Measurements from ENCODE around the gene ZBTB24. TPM values are rescaled to one million over a fixed set of nuclear protein-coding genes. Genes with fewer than 3 reads are reported as not detected.

ZBTB24 gene
- total and polyA plus RNA-seq, 2 of the 13 experiments (the other 11 are each of a cell fraction or from before 2014, with no cell fraction given), result 1.5 to 6.2 TPM

DNA sequence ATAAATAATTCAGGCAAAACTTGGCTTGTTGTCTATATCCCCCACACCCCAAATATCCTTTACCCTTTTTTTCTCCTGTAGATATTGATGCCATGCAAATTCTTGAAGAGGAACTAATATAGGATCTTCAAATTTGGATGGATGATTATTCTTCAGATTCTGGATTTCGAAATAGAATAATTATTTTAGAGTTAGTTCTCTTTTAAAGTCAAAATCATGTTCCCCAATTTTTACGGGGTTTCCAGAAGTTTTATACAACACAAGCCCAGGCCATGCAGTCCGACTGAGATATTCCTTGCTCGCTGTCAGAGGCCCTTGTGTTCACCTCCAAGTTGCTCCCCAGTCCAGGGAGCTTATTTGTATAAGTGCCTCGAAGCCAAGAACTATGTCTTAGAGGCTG is 47.0 kb downstream of the ZBTB24 start:
- intact Hi-C loops (cut with micrococcal nuclease; ENCODE audit: unreplicated experiment), result no loop called here
- CTCF ChIA-PET (ENCODE audit: low intra/inter-chr PET ratio, low total read pairs), result no interaction called here
- no peak for ATAC-seq
- no peak for TF ChIP-seq SIX1 (CRISPR knock-in tag; IDR thresholded peaks at IDR 0.05; ENCODE audit: borderline replicate concordance)
- TF ChIP-seq EEA1 (CRISPR knock-in tag; IDR thresholded peaks at IDR 0.05; ENCODE audit: borderline replicate concordance), result no peak
- TF ChIP-seq MTF2 (CRISPR knock-in tag; IDR thresholded peaks at IDR 0.05; ENCODE audit: borderline replicate concordance), result no peak
- TF ChIP-seq, protein P1, sequence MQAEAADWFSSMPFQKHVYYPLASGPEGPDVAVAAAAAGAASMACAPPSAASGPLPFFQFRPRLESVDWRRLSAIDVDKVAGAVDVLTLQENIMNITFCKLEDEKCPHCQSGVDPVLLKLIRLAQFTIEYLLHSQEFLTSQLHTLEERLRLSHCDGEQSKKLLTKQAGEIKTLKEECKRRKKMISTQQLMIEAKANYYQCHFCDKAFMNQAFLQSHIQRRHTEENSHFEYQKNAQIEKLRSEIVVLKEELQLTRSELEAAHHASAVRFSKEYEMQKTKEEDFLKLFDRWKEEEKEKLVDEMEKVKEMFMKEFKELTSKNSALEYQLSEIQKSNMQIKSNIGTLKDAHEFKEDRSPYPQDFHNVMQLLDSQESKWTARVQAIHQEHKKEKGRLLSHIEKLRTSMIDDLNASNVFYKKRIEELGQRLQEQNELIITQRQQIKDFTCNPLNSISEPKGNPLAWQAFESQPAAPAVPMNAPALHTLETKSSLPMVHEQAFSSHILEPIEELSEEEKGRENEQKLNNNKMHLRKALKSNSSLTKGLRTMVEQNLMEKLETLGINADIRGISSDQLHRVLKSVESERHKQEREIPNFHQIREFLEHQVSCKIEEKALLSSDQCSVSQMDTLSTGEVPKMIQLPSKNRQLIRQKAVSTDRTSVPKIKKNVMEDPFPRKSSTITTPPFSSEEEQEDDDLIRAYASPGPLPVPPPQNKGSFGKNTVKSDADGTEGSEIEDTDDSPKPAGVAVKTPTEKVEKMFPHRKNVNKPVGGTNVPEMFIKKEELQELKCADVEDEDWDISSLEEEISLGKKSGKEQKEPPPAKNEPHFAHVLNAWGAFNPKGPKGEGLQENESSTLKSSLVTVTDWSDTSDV (CRISPR knock-in tag; IDR thresholded peaks at IDR 0.05), result no peak
- TF ChIP-seq, protein P2, sequence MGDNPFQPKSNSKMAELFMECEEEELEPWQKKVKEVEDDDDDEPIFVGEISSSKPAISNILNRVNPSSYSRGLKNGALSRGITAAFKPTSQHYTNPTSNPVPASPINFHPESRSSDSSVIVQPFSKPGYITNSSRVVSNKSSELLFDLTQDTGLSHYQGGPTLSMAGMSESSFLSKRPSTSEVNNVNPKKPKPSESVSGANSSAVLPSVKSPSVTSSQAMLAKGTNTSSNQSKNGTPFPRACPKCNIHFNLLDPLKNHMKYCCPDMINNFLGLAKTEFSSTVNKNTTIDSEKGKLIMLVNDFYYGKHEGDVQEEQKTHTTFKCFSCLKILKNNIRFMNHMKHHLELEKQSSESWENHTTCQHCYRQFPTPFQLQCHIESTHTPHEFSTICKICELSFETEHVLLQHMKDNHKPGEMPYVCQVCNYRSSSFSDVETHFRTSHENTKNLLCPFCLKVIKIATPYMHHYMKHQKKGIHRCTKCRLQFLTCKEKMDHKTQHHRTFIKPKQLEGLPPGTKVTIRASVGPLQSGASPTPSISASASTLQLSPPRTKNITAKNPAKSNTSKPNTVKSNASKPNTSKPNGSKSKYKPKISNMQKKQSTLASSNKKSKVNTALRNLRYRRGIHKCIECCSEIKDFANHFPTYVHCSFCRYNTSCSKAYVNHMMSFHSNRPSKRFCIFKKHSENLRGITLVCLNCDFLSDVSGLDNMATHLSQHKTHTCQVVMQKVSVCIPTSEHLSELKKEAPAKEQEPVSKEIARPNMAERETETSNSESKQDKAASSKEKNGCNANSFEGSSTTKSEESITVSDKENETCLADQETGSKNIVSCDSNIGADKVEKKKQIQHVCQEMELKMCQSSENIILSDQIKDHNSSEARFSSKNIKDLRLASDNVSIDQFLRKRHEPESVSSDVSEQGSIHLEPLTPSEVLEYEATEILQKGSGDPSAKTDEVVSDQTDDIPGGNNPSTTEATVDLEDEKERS (CRISPR knock-in tag; IDR thresholded peaks at IDR 0.05), result no peak
- TF ChIP-seq, protein P3, sequence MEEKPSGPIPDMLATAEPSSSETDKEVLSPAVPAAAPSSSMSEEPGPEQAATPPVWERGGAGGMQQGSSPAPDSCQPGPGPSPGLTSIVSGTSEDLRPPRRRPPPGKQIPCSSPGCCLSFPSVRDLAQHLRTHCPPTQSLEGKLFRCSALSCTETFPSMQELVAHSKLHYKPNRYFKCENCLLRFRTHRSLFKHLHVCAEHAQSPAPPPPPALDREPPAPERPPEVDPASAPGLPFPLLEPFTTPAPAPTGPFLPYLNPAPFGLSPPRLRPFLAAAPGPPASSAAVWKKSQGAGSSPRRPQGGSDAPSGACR (CRISPR knock-in tag; IDR thresholded peaks at IDR 0.05), result no peak
- TF ChIP-seq, protein P4, sequence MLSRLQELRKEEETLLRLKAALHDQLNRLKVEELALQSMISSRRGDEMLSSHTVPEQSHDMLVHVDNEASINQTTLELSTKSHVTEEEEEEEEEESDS (CRISPR knock-in tag; IDR thresholded peaks at IDR 0.05; ENCODE audit: borderline replicate concordance), result no peak
- TF ChIP-seq ZNF282 (IDR thresholded peaks at IDR 0.05; ENCODE audit: partially characterized antibody), result no peak
- TF ChIP-seq, protein P5, sequence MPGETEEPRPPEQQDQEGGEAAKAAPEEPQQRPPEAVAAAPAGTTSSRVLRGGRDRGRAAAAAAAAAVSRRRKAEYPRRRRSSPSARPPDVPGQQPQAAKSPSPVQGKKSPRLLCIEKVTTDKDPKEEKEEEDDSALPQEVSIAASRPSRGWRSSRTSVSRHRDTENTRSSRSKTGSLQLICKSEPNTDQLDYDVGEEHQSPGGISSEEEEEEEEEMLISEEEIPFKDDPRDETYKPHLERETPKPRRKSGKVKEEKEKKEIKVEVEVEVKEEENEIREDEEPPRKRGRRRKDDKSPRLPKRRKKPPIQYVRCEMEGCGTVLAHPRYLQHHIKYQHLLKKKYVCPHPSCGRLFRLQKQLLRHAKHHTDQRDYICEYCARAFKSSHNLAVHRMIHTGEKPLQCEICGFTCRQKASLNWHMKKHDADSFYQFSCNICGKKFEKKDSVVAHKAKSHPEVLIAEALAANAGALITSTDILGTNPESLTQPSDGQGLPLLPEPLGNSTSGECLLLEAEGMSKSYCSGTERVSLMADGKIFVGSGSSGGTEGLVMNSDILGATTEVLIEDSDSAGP (CRISPR knock-in tag; IDR thresholded peaks at IDR 0.05; ENCODE audit: borderline replicate concordance), result no peak
- TF ChIP-seq, protein P6, sequence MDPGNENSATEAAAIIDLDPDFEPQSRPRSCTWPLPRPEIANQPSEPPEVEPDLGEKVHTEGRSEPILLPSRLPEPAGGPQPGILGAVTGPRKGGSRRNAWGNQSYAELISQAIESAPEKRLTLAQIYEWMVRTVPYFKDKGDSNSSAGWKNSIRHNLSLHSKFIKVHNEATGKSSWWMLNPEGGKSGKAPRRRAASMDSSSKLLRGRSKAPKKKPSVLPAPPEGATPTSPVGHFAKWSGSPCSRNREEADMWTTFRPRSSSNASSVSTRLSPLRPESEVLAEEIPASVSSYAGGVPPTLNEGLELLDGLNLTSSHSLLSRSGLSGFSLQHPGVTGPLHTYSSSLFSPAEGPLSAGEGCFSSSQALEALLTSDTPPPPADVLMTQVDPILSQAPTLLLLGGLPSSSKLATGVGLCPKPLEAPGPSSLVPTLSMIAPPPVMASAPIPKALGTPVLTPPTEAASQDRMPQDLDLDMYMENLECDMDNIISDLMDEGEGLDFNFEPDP (CRISPR knock-in tag; conservative IDR thresholded peaks at IDR 0.05), result no peak
- TF ChIP-seq ZNF660 (CRISPR knock-in tag; IDR thresholded peaks at IDR 0.05; ENCODE audit: borderline replicate concordance, low read depth), result no peak
- TF ChIP-seq ZNF878 (CRISPR knock-in tag; IDR thresholded peaks at IDR 0.05), result no peak

More for the DNA sequence above, 47.0 kb downstream of the ZBTB24 start:
- Histone ChIP-seq H3K27ac (ENCODE audit: extremely low read length, insufficient read depth, low read length) (no peak overlapping the region), H2AFZ (ENCODE audit: low read length) (no peak overlapping the region), H3K27me3 (ENCODE audit: control insufficient read depth in 1 of 2, insufficient read depth in 2 of 2, low read length in 2 of 2) (no peaks in the 10 kb centered on the region; a peak in 1 of 5 replicates), H3K36me3 (replicated peaks in 1 of 2; ENCODE audit: control insufficient read depth in 1 of 2, insufficient read depth in 2 of 2, low read length in 2 of 2) (no peaks in the 10 kb centered on the region), H3K79me2 (ENCODE audit: insufficient read depth, low read length) (no peaks in the 10 kb centered on the region), H3K9me3 (ENCODE audit: low read length) (no peaks in the 10 kb centered on the region), H3K4me1 (ENCODE audit: insufficient read depth, low read length) (peaks cover 9% of the 10 kb centered on the region; the same call in 1 of the 2 replicates), H3K4me3 (replicated peaks in 1 of 3; ENCODE audit: insufficient read depth in 1 of 3, low read depth in 2 of 3, low read length in 3 of 3) (no peak overlapping the region), H4K20me1 (ENCODE audit: insufficient read depth, low read length) (no peaks in the 10 kb centered on the region), H3K4me2 (ENCODE audit: low read depth, low read length) (no peak overlapping the region), H3K9ac (ENCODE audit: insufficient read depth, low read depth, low read length) (no peak overlapping the region)
- 36% methylated on average over 5 of the region's 5 CpGs for WGBS (ENCODE audit: low lambda C conversion rate)
- in situ Hi-C loops (cut with HindIII; ENCODE audit: extremely low pct_ligation_motif_present, low pct_unique_long_range_greater_than_20kb), result no loop called here
- no TSS peak for BruUV-seq (replicated peaks)
- FAIRE-seq, result no peak
- POLR2A ChIA-PET, result no interaction called here
- DNase-seq (ENCODE audit: low spot score), result no peak
